Stimulated activated CD8-positive, alpha-beta memory T cell treated with anti-CD3 and anti-CD28 coated beads, Interleukin-15, amount 100 ng/mL, for 48 hours (primary cell): ENCODE results near the gene NLRX1.
"Not testable (repeated sequence)": the region's sequence is repeated elsewhere in the genome, so short reads cannot be mapped to it uniquely, and the experiment has no call there.

ENCODE experiments used
- DNase-seq, 2 donors: peaks; one replicate each; pipeline ENCODE4 v3.0.0-alpha.2; 2020; ENCODE audit warnings: low read depth in 2 of 2

NLRX1 gene

GRCh38 chr11:119153049-119153818 lies 15.3 kb upstream of the NLRX1 start:
- DNase-seq, result no peak

GRCh38 chr11:119154178-119154577 lies 14.3 kb upstream of the NLRX1 start:
- no peak for DNase-seq

GRCh38 chr11:119155733-119156492 lies 12.6 kb upstream of the NLRX1 start:
- no peak for DNase-seq

DNA sequence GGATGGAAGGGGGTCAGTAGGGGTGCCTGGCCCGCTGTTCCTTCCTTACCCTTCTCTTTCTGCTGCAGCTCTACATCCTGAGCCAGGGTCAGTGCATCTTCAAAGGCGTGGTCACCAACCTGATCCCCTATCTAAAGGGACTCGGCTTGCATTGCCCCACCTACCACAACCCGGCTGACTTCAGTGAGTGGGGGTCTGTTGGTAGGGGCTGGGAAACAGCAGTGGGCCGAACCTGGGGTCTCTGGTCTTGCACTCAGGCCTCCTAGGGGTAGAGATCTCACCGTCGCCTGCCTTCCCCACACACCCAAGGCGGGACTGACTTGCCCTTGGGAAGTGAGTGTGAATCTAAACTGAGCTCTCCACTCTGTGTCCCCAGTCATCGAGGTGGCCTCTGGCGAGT lies 12.0 kb upstream of the NLRX1 start:
- no peak for DNase-seq

GRCh38 chr11:119157063-119157462 lies 11.5 kb upstream of the NLRX1 start:
- no peak for DNase-seq

DNA sequence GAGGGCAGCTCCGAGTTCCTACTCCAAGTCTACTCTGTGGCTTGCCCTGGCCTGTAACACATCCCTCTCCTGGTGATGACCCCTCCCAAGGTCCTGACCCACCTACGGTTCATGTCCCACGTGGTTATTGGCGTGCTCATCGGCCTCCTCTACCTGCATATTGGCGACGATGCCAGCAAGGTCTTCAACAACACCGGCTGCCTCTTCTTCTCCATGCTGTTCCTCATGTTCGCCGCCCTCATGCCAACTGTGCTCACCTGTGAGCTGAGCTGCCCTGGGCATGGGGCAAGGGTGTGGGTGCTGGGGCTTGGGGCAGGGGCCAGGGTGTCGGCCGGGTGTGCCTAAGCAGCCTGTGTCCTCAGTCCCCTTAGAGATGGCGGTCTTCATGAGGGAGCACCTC lies 10.1 kb upstream of the NLRX1 start:
- DNase-seq, result no peak

DNA sequence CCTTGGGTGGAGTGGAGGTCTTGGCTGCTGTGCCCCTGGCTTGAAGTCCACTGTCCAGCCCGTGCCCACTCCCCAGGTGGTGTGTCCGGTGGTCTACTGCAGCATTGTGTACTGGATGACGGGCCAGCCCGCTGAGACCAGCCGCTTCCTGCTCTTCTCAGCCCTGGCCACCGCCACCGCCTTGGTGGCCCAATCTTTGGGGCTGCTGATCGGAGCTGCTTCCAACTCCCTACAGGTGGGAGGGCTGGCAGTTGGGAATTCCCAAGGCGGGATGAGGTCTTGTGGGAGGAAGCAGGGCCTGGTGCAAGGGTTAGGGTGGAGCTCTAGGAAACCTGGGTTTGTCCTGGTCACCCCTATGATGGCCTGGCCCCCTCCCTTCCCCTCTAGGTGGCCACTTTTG lies 8.4 kb upstream of the NLRX1 start:
- DNase-seq, result no peak

DNA sequence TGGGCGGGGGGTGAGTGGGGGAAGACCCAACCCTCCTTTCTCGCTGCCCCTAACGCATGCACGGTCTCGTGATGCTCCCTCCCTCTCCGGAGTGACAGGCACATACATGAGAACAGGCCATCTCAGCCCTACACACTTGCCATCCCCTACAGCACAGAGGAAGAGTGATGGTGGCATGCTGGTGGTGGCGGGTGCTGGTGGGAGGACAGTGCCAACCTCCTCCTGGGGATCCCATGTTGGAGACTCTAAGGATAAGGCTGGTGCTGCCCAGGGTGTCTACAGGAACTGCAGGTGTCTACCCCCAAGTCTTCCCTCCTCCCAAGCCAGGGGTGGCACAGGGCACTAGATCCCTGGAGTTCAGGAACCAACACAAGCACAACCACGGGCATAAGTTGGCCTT lies 6.7 kb upstream of the NLRX1 start:
- DNase-seq, result no peak

DNA sequence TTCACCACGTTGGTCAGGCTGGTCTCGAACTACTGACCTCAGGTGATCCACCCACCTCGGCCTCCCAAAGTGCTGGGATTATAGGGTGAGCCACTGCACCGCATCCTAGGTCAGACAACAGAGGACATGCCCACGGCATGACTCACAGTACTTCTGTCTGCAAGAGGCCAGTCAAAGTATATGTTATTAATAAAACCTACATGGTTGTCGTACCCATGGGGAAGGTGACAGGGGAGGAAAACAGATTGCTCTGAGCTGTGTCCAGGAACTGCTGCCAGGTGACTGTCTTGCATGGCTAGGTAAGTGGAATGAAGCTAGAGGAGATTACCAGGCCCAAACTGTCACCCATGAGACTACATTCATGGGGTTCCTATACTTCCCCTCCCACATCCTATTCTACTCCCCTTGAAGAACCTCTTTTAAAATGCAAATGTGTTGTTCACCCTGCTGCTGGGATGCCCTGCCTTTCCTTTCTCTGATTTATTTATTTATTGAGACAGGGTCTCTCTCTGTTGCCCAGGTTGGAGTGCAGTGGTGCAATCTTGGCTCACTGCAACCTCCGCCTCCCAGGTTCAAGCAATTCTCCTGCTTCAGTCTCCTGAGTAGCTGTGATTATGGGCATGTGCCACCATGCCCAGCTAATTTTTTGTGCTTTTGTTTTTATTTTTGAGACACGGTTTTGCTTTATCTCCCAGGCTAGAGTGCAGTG lies 2.0 kb upstream of the NLRX1 start:
- no peak for DNase-seq

DNA sequence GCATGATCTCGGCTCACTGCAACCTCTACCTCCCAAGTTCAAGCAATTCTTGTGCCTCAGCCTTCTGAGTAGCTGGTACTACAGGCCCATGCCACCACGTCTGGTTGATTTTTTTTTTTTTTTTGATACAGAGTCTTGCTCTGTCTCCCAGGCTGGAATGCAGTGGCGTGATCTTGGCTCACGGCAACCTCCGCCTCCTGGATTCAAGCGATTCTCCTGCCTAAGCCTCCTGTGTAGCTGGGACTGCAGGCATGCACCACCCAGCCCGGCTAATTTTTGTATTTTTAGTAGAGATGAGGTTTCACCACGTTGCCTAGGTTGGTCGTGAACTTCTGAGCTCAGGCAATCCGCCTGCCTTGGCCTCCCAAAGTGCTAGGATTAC lies 1.5 kb upstream of the NLRX1 start:
- DNase-seq, result not testable (repeated sequence)

DNA sequence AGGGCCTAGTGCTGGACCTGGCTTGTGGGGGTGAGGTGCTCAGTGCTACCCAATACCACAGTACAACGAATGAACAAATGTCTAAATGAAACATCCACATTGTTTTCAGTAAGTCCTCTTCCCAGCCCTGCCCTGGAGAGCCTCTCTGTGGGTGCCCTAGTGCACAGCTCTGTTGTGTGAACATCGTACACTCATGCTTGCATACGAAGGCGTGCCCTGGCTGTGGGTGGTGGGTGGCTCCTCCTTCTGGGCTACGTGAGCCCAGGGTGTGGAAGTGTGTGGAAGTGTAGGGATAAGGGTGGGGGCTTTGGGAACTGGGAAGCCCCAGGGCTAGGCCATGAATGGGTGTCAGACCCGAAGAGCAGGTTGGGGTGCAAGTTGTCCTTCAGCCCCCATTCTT lies 592 bp upstream of the NLRX1 start:
- no peak for DNase-seq

- DNase-seq, result peak; percentile 28
Observed at GRCh38 chr11:119169282-119169719, 776 bp downstream of the NLRX1 start.

- DNase-seq, result no peak
Observed at GRCh38 chr11:119172513-119172912, 4.0 kb downstream of the NLRX1 start.

DNA sequence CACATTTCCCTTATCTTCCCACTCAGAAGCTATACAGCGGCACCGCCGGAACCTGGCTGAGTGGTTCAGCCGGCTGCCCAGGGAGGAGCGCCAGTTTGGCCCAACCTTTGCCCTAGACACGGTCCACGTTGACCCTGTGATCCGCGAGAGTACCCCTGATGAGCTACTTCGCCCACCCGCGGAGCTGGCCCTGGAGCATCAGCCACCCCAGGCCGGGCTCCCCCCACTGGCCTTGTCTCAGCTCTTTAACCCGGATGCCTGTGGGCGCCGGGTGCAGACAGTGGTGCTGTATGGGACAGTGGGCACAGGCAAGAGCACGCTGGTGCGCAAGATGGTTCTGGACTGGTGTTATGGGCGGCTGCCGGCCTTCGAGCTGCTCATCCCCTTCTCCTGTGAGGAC lies 4.9 kb downstream of the NLRX1 start:
- DNase-seq, result no peak

DNA sequence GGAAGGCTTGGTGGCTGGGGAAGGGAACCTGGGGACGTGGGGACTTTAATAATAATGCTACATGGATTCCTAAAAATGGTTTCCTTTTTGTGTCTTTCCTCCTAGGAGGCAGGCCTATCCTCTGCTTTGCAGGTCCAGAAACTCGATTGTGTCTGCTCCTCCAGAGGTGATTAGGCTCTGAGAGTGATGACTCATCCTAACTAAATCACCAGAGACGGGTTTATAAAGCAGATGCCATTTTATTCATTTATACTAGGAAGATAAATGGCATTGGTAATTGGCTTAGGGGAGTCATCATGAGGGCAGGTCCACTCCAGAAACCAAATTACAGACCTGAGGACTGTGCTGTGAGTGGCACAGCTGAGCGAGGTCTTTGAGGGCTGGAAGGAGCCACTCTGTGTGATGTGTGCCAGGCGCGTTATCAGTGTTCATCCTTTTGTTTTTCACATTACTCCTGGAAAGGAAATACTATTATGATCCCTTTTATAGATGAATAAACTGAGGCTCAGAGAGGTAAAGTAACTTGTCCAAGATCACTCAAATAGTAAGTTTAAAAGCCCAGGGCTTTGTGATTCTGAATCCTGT lies 7.1 kb downstream of the NLRX1 start:
- no peak for DNase-seq

GRCh38 chr11:119178166-119178680 lies 9.7 kb downstream of the NLRX1 start:
- no peak for DNase-seq

- no peak for DNase-seq
Observed at GRCh38 chr11:119179342-119179741, 10.8 kb downstream of the NLRX1 start.

DNA sequence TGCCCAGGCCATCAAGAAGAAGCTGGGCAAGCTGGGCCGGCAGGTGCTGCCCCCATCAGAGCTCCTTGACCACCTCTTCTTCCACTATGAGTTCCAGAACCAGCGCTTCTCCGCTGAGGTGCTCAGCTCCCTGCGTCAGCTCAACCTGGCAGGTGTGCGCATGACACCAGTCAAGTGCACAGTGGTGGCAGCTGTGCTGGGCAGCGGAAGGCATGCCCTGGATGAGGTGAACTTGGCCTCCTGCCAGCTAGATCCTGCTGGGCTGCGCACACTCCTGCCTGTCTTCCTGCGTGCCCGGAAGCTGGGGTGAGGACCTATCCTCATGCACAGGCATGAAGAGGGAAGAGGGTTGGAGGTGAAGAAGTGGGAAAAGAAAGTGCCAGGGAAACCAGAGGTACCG lies 11.5 kb downstream of the NLRX1 start:
- no peak for DNase-seq

DNA sequence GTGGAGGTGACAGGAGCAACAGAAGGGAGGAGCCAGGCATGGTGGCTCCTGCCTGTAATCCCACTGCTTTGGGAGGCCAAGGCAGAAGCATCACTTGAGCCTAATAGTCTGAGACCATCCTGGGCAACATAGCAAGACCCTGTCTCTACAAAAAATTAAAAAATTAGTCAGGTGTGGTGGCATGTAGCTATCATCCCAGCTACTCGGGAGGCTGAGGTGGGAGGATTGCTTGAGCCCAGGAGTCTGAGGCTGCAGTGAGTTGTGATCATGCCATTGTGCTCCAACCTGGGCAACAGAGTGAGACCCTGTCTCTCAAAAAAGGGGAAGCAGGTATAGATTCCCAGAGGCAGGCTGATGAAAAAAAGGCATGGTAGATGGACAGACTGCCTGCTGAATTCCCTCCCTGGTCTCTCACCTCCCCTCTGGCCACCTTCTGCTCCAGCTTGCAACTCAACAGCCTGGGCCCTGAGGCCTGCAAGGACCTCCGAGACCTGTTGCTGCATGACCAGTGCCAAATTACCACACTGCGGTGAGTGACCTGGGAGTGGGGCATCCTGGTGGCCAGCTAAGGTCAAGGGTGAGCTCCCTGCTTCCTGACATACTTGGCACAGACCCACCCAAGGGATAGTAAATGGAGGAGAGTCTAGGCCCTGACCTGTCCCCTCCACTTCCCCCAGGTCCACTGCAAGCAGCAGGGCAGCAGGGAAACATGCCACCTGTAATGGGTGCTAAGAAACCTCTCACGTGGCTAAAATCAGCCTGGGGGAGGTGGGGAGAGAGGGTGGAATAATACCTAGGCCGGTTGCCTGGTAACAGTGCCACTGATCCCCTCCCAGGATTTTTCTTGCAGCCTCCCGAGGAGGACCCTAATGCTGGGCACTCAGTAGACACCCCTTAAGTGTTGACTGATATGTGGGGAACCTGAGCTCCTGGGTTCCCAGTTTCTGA lies 12.5 kb downstream of the NLRX1 start:
- DNase-seq, result no peak

DNA sequence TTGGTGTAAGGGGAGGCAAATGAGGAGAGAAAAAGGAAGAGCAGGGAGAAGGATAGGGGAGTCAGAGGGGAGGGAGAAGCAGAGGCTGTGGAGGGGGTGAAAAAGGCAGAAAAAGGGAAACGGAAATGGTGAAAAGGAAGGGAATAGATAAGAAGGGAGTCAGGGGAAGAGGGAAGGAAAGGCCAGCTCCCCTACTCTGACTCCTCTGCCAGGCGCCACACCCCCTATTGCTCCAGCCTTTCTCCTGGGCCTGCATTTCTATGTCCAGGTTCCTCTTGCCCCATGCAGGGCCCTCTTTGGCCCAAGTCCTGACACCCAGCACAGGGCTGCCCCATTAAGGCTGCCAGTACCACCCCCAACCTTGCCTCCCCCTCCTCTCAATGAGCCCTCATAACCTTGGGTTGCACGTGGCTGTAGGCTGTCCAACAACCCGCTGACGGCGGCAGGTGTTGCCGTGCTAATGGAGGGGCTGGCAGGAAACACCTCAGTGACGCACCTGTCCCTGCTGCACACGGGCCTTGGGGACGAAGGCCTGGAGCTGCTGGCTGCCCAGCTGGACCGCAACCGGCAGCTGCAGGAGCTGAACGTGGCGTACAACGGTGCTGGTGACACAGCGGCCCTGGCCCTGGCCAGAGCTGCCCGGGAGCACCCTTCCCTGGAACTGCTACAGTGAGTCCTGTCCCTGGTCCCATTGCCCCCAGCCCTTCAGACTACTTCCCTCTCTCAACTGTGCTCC lies 13.3 kb downstream of the NLRX1 start:
- no peak for DNase-seq
